Mammary epithelial cell (primary cell): ENCODE results near the gene KLK6.

ENCODE experiments used
- CTCF ChIP-seq, 2 donors: IDR thresholded peaks in 1 of 2; conservative IDR thresholded peaks in 1 of 2; 2 replicates each; pipeline ENCODE4 v1.5.1; 2011 to 2012; ENCODE audit warnings: inconsistent platforms in 2 of 2, low read length in 2 of 2, mild to moderate bottlenecking in 2 of 2, control low read depth in 1 of 2, low read depth in 1 of 2; ENCODE audit not compliant: insufficient read depth in 1 of 2; ENCODE audit errors: extremely low read depth in 1 of 2
- EZH2 ChIP-seq: IDR thresholded peaks from 2 replicates; pipeline ENCODE4 v1.6.1; 2012; ENCODE audit warnings: low read length, inconsistent platforms, borderline replicate concordance

GRCh38 chr19:50978772-50979390, 9.5 kb upstream of the KLK6 start:
- no peak for TF ChIP-seq CTCF (conservative IDR thresholded peaks at IDR 0.05 in 1 of 2, IDR thresholded peaks at IDR 0.05 in 1 of 2; ENCODE audit: extremely low read depth in 1 of 2, insufficient read depth in 1 of 2, low read depth in 1 of 2, low read length in 2 of 2)
- TF ChIP-seq EZH2, result no peak
